Activated naive CD8-positive, alpha-beta T cell treated with anti-CD3 and anti-CD28 coated beads, Interleukin-2, amount 50 U/mL, for 16 hours (primary cell): ENCODE measurements around the gene NDFIP2.
"Not testable (repeated sequence)": the region's sequence is repeated elsewhere in the genome, so short reads cannot be mapped to it uniquely, and the experiment has no call there.

Experiments
- DNase-seq: peaks from one replicate; pipeline ENCODE4 v3.0.0-alpha.2; 2020; ENCODE audit warnings: low read depth, low spot score

Gene NDFIP2

GRCh38 chr13:79593121-79593520 lies 112.2 kb downstream of the NDFIP2 start:
- no peak for DNase-seq

- no peak for DNase-seq
Measured at GRCh38 chr13:79593641-79594275, 112.8 kb downstream of the NDFIP2 start.

GRCh38 chr13:79600146-79600545 lies 119.2 kb downstream of the NDFIP2 start:
- DNase-seq: not testable (repeated sequence)

GRCh38 chr13:79602936-79603335 lies 122.0 kb downstream of the NDFIP2 start:
- no peak for DNase-seq

GRCh38 chr13:79604752-79605151 lies 123.8 kb downstream of the NDFIP2 start:
- DNase-seq: no peak
